ENCODE measurements around the gene ZNF804B.

ZNF804B gene

DNA sequence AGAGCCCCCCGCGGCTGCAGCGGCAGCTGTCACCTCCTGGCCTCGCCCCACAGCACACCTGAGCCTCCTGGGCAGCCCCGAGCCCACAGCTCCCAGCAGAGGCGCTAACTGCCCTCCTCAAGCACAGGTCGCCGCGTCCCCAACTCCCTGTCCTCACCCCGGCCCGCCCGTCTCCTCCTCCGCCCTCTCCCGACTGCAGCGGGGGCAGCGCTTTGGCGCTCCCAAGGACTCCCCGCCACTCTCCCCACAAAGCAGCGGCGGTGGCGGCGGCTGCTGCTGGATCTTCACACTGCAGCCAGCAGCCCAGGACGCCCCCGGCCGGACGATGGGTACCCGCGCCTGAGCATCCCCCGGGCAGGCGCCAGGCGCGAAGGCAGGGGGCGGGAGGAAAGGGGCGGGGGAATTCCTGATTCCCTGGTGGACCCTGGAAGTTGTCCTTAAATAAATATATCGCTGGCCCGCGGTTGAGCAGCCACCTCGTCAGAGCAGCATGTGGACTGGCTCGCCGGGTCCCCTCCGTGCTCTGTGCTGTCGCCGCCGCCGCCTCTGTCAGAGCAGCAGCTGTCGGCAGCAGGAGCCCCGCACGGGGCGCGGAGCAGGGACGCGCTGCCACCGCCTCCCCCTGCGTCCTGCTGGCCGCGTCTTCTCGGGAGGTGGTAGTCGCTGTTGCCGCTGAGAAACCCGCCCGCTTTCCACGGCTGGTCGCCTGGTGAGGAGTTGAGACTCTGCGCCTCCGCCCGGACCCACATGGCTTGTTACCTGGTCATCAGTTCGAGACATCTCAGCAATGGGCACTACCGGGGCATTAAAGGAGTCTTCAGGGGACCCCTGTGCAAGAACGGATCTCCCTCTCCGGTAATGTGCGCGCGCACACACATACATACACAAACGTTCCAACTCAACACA, at the start of gene ZNF804B:
Gene ZNF804B (plus strand): TSS at position 471 of the 906 bp plus-strand sequence. CDS start 277 bp downstream, at position 748.
- peak; percentile 53 for DNase-seq

DNA sequence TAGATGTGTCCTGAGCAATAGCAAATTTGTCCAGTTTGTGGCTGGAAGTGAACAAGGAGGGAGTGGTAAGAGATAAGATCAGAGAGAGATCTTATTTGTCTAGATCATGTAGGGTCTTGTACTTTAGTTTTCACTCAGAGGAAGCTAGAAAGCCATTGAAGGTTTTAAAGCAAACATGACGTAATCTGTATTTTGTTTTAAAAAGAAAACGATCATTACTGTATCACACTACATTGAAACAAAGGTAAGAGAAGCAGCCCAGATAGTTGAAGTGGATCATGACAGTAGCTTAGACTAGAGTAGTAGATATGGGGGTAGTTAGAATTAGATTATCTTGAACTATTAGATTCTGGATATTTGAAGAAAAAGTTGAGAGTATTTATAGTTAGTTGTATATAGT, 23.6 kb upstream of the ZNF804B start:
- DNase-seq, result no peak

DNA sequence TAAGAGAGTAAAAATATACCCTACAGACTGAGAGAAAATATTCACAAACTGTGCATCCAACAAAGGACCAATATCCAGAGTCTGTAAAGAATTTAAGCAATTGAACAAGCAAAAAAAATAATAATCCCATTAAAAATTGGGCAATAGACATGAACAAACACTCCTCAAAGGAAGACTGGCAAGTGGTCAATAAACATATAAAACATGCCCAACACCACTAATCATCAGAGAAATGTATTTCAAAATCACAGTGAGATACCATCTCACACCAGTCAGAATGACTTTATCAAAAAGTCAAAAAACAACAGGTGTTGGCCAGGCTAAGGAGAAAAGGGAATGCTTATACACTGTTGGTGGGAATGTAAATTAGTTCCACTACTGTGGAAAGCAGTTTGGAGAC, 21.9 kb upstream of the ZNF804B start:
- DNase-seq, result no peak

DNA sequence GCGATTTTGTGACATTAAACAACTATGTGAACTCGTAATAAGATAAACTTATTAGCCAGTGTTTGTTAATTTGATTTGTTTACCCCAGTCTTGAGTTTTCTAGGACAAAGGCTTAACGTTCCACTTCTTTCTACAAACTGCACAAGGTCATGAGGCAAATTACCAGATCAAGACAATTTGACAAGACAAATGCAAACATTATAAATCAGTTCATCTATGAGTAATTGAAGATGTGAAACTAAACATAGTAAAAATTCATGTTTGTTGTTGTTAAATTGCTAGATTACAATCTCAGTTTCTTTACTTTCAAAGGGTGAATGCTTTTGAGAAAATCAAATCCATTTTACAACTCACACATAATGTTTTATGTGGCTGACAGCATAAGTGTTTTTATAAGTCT, 13.4 kb upstream of the ZNF804B start:
- no peak for DNase-seq

DNA sequence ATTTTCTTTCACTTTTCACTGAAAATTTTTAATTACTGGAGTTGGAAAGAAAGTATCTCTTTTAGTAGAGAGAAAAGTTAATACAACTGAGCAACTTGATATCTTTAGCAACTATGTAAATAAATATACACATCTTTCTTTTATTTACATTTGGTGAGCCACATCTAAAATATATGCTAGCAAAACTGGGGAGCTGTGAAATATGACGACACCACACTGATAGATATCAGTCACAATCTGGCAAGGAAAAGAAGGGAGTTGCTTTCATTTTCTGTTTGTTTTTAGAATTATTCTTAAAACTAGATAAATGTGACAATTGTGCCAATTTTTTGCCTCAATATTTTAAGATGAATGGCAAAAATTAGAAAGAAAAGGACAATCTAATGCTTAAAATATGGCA, 2.7 kb upstream of the ZNF804B start:
- no peak for DNase-seq

DNA sequence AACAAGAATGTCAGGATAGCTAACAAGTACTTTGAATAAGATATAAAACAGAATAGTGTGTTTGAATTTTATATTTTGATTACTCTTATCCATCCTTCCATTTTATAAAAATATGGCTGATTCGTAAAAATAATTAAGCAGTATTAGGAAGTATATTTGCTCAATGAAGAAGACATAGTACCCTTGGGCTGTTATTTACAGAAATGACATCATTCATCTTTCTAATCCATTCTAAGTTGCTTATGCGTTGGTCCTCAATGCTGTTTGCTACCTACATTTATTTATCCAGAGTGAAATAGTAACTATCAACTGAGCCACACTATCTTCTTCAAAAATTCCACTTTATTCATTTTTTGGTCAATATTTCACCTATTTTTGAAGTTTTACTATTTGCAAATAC, 2.1 kb upstream of the ZNF804B start:
- DNase-seq, result no peak

DNA sequence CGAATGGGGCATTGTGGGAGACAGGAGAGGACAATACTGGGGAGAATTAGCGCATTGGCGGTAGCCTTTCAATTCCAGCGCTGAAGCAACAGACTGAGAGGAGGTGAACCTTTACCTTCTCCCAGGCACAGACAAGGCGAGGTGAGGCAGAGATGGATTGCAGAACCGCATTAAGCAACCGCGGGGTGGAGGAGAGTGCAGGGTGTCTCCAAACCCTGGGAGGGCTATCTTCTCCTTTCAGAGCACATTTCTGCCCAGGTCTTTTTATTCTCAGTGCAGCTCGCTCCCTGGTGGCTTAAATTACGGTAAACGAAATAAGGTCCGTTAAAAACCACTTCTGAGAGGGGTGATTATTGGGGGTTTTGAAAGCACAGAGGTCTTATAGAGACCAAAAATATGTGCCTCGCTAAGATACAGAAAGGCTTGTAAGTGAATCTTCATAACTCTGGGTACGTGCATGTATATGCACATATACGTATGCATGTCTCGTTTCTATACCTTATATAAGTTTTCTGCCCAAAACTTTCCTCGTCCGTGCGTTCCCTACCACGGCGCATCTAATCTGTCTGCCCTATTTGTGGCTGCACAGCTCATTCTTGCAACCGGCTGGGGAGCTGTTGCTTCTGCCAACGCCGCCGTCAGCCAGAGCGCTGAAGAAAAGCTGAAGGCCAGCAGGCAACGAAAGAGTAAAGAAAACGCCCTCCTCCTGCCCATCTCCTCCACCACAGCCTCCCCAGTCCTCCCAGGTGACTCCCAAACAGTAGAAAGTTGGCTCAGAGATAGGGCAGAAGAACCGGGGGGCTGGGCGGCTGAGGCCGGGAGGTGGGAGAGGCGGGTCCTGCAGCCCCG, 895 bp upstream of the ZNF804B start:
- DNase-seq, result peak; percentile 56

DNA sequence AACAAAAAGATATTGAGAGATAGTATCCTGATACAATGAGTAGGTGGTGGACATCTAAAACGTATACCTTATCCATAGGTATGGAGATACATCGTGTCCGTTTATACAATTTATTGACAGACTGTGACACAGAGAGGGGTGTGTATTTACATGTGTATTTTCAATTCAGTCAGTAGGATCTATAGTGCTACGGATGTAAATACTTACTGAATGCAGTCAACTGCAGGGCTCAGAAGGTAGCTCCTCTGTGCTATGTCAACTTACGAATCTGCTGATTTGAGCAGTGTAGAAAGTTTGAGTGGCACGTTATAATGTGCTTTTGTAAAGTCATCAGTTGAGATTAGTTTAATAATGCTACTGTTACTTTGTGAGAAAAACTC, 626 bp downstream of the ZNF804B start:
- DNase-seq, result peak; percentile 20

DNA sequence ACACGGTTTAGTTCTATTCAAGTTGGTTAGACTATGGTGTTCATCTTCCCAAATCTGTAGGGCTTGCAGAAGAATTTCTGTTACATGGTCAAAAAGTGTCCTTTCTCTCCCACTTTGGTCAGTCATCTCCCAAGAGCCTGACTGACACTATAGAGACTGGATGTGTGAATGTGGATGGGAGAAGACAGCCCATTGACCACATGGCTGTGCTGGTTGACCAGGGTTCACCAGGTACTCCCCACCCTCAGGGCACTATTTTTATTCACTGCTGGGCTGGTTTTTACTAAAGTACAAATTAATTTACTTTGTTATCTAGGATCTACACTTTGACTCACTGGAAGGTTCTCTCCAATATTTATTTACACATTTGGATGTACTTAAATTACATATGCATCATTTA, 2.3 kb downstream of the ZNF804B start:
- DNase-seq, result no peak

DNA sequence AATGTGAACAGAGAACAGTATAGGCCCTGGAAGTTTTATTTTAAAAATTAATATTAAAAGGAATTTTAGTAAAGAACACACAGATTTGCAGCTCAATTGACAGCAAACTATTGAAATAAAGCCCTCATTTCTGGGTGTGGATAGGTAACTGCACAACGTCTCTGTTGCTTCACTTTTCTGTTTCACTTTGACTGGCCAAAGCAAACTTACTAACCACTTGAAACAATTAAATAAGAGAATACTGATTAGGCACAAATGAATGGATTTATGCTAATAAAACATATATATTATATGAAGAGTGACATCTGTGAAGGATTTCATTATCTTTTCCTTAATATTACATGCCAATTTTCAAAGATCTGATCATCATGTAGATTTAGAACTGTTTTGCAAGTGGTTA, 11.9 kb downstream of the ZNF804B start:
- no peak for DNase-seq

DNA sequence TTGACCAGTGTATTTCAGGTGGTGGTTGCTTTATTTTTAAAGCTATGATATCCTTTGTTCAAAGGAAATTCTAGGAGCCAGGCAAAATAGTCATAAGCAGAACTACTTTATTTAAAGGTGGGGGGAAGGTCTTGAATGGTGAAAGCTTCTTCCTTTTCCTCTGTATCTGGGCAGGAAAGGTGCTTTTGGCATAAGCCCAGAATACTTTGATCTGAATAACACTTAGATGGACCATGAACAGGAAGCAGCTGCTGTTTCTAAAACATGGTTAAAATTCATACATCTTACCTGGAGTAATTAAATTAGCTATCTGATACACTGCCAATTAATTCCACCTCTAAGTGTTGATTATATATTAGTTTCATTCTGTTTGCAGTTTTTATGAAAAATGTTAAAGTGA, 13.3 kb downstream of the ZNF804B start:
- peak; percentile 59 for DNase-seq

DNA sequence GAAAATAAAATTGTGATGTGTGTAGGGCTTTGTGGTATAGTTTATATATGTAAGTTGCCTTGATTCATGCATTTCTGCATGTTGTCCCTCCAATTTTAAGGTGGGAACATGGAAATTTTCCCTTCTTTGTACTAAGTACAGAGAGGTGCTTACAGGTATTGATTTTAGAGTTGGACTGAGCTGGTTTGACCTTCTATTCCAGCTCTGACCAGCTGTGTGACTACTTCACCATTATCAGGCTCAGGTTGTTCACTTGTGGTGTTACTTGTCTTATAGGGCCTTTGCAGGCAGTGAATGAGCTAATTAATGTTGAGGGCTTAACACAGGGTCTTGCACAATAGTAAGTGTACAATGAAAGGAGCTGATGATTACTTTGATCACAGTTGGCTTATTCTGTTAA, 16.3 kb downstream of the ZNF804B start:
- DNase-seq, result no peak

DNA sequence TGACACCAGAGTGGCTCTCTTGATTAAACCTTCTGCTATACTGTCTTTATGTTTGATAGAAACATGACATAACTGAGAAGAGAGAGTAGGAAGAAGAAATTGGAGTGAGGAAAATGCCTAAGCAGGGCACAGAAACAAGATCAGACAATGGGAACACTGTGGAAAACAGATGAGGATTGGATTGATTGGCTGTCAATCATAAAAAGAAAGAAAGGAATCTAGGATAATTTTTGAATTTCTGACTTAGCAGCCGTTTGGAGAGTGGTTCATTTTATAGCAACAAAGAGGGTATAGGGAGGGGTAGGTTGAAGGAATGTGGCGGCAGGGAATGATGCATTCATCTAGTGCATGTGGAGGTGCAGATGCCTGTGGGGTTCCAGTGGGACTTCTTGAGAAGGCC, 28.3 kb downstream of the ZNF804B start:
- no peak for DNase-seq

DNA sequence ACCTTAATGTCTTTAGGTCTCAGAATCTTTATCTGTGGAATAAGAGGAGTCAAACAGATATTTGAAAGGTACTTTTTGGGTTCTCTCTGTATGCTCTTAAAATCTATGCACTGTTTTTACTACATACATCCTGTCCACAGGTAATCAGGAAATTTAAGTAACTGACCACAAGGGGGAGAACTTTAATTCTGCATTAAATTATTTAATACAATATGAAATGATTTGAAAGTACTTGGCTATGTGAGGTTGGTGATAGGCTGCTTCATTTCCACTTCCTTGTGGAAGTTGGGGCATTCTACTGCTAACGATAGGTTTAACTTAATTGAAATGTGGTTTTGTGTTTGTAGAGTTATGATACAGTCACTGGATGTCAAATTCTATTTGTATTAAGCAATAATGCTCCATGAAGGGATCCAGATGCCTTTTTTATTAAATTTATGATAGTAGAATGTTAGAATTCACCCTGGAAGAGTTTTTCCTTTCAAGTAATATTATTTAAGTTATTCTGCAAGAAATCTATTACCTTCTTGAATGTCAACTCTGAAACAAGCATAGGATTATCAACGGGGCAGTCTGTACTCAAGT, 30.1 kb downstream of the ZNF804B start:
- peak; percentile 42 for DNase-seq

DNA sequence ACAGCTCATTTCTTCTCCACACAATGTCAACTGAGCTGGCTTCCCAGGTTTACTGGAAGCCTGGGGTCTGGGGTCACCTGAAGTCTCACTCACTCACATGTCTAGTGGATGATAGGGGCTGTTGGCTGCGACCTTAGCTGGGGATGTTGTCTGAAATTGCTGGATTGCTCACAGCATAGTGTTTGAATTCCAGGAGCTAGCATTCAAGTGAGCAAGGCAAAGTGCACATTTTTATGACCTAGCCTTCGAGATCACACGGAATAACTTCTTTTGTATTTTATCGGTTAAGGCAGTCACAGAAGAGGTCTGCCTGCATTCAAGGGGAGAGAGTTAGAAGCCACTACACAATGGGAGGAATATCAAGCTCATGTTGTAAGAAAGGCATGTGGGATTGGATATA, 32.4 kb downstream of the ZNF804B start:
- DNase-seq, result no peak

DNA sequence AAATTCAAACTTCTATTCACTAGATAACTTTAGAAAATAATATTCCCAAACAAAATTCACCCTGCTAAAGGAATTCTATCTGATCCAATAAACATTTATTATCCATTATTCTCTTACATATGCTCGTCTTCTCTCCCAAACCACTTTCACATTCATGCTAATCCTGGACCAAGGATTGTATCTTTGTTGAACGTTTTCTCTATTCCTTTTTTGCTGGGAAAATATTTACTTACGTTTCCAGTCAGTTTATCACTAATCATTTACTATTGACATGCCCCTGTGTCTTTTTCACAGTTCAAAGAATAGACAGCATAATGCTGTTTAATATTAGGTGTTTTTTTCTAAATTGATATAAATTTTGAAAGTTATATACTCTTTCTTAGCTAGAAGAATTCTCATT, 32.9 kb downstream of the ZNF804B start:
- DNase-seq, result no peak

DNA sequence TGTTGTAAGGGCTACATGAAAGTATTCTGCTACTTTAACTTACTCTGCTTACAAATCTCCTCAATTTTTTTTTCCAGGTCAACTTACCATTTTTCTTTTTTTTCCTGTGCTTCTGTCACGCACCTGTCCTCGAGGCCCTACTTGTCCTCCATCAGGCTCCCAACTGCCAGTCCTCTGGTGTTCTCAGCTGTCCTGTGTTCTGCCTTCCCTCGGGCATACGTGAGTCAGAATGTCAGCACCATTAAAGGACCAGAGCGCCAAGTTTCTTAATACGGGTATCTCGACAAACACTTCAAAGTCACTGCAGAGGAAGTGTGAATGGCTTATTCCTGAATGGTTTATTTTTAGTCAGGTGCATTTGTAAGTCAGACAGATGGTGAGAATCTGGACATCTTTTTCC, 36.1 kb downstream of the ZNF804B start, which contains the start of gene TEX47:
Gene TEX47 (minus strand): TSS at position 185 of the 400 bp plus-strand sequence. CDS start 795 bp downstream, outside the sequence.
- DNase-seq, result peak; percentile 16

DNA sequence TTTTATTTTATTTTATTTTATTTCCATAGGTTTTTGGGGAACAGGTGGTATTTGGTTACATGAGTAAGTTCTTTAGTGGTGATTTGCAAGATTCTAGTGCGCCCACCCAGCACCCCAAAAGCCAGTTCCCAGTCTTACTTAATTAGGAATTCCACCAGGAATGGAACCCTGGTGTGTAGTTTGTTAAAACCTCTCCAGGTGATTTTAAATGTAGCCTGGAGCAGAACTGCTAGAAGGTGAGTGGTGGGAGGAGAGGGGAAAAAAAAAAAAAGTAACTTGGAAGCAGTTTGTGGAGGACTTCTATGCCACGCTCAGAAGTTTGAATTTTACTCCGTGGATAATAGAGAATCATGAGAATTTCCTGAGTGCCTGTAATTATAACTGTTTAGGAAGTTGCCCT, 41.5 kb downstream of the ZNF804B start:
- no peak for DNase-seq

DNA sequence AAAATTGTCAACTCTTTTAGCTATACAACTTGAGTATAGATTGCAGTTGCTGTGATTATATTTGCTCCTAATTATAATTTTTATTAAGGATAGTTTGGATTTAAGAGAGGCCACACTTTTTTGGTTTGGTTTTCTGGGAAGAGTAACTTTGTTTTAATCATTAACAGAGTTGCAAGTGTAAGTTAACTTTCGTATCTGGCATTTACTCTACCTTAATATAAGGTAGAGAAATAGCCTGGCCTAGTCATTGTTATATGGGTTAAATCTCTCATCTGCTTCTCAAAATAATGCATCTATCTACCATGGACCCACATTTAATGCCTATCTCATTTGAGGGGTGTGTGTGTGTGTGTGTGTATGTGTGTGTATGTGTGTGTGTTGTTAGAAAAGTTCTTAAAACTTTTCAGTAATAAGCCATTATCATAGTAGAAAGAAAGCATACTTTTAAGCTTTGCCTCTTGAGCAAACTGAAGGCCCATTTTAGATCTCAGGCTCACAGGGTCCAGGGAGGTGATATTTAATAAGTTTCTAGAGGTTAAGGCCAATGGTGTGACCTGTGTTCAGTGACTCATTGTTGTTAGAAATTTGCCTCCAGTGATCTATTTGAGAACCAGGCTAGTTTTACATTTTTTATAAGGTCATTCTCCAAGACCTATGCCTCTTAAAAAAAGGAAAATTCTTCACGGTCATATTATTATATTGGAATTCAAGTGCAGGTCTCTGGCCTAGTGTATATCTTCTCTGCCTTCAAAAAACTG, 47.0 kb downstream of the ZNF804B start:
- no peak for DNase-seq

DNA sequence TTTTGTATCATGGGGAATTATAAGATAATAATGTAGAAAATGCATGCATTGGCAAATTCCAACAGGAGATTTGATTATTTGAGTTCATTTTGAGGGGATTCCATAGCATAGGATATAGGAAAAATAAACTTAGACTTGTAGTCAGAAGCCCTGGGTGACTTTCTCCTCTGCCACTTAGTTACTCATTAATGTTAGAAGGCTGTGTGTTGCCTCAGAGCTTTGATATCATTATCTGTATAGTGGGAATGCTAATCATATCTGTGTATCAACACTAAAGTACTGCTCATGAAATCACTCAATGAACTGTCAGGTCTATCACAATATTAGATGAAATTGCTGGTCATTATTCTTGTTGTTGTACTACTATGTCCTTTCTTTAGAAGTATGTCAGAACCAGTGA, 59.1 kb downstream of the ZNF804B start:
- no peak for DNase-seq

DNA sequence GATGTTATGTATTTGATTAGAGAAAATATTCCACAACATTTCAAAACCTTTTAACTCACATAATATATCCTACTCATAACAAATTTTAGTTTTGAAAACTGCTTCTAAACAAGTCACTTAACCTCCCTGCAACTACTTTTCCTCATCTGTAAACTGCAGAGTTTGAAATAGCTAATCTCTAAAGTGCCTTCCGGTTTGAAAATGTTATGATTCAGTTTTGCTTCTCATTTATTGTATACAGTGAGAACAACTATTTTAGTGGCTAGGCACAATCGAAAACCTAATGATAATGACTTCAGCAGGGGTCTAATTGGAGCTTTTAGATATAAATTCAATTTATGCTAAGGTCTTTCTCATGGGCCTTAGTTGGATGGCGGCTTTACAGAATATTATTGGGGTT, 66.7 kb downstream of the ZNF804B start:
- no peak for DNase-seq

DNA sequence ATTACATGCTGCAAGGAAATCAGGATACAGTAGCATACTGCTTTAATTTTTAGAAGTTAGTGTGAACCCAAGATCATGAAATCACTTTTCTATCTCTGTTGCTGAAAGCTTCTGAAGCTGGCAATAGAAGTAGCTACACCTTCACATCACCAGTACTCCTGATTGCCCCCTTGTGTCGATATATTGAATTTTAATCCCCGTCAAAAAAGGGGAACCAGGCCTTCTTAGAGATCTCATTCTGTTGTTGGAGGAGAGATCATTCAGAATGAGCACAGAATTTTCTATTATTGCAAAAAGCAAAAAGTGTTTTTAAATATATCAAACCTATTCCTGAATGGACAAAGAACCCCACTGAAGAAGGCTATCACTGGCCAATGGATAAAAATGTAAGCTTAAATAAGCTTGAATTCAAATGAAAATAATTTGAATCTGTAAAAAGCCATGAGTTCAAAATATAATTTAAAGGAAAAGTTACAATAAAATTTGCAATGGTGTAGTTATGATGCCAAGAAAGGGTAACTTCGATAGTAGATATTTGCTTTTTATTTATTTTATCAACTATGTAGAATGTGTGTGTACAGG, 75.7 kb downstream of the ZNF804B start:
- peak; percentile 42 for DNase-seq
